SK-N-SH (cell line): Measurements from ENCODE around the gene OR7G1. TPM values are rescaled to one million over a fixed set of nuclear protein-coding genes. Genes with fewer than 3 reads are reported as not detected.

Source experiments
- CTCF ChIA-PET: fragments of 300-600, 350-600 bp; formaldehyde crosslinking; extraction: SDS; loops from one replicate; lab custom pipeline; 2021; lab: Yijun Ruan, JAX
- POLR2A ChIA-PET: fragments of 350-600 bp; sonication (Branson Sonifier 250); formaldehyde crosslinking; extraction: SDS; loops from one replicate; lab custom pipeline; 2020; ENCODE audit warnings: antibody characterized with exemption, inconsistent platforms; lab: Yijun Ruan, JAX
- DNase-seq: peaks from one replicate; pipeline ENCODE4 v3.0.0; 2012
- H2AFZ ChIP-seq: fragments of 200-600 bp; sonication (generic); 2 replicates; pipeline ENCODE4 v1.8.1; 2016; ENCODE audit warnings: antibody characterized with exemption, mild to moderate bottlenecking, low read depth
- H3F3A ChIP-seq: fragments of 200-600 bp; sonication (generic); replicated peaks from 2 replicates; pipeline ENCODE3; 2016; ENCODE audit warnings: antibody characterized with exemption, mild to moderate bottlenecking; ENCODE audit not compliant: insufficient read depth
- H3K27ac ChIP-seq, 2 experiments: fragments of 200-500 bp in 1 of 2; fragments of 200-600 bp in 1 of 2; sonication (Bioruptor generic) in 1 of 2; sonication (generic), shearing (Covaris generic) in 1 of 2; 2 replicates each; pipeline versions ENCODE4 v1.5.1 to v1.6.1; 2014 to 2016; ENCODE audit warnings: low read depth in 2 of 2, inconsistent platforms in 1 of 2, low read length in 1 of 2, mild to moderate bottlenecking in 1 of 2, mixed read lengths in 1 of 2
- H3K27me3 ChIP-seq: fragments of 200-600 bp; sonication (generic), shearing (Covaris generic); 2 replicates; pipeline ENCODE4 v1.6.1; 2016; ENCODE audit warnings: mixed run types; ENCODE audit not compliant: insufficient read depth
- H3K36me3 ChIP-seq, 2 experiments: fragments of 200-500 bp in 1 of 2; fragments of 200-600 bp in 1 of 2; sonication (Bioruptor generic) in 1 of 2; sonication (generic) in 1 of 2; replicated peaks in 1 of 2; 2 replicates each; pipeline versions ENCODE3 to v1.5.1; 2014 to 2016; ENCODE audit warnings: low read length in 1 of 2, mild to moderate bottlenecking in 1 of 2; ENCODE audit not compliant: insufficient read depth in 2 of 2, control insufficient read depth in 1 of 2
- H3K4me1 ChIP-seq, 2 experiments: fragments of 200-500 bp in 1 of 2; fragments of 200-600 bp in 1 of 2; sonication (Bioruptor generic) in 1 of 2; sonication (generic), shearing (Covaris generic) in 1 of 2; 2 replicates each; pipeline versions ENCODE4 v1.5.1 to v1.6.1; 2014 to 2016; ENCODE audit warnings: low read depth in 1 of 2, low read length in 1 of 2, mixed run types in 1 of 2; ENCODE audit not compliant: insufficient read depth in 2 of 2, control insufficient read depth in 1 of 2
- H3K4me2 ChIP-seq: fragments of 200-600 bp; sonication (generic), shearing (Covaris generic); 2 replicates; pipeline ENCODE4 v1.6.1; 2017; ENCODE audit warnings: mixed run types
- H3K4me3 ChIP-seq, 2 experiments: fragments of 200-500 bp in 1 of 2; fragments of 200-600 bp in 1 of 2; sonication (Bioruptor generic) in 1 of 2; sonication (generic), shearing (Covaris generic) in 1 of 2; 2 replicates each; pipeline versions ENCODE4 v1.5.1 to v1.8.1; 2014 to 2016; ENCODE audit warnings: low read depth in 2 of 2, inconsistent platforms in 1 of 2, low read length in 1 of 2, mild to moderate bottlenecking in 1 of 2, mixed read lengths in 1 of 2, moderate library complexity in 1 of 2
- H3K79me2 ChIP-seq: fragments of 200-600 bp; sonication (generic); 2 replicates; pipeline ENCODE4 v1.8.1; 2017; ENCODE audit warnings: mild to moderate bottlenecking; ENCODE audit not compliant: insufficient read depth
- H3K9ac ChIP-seq: fragments of 200-600 bp; sonication (generic); 2 replicates; pipeline ENCODE4 v1.6.1; 2017; ENCODE audit warnings: mixed run types
- H3K9me2 ChIP-seq: fragments of 200-600 bp; sonication (generic); 2 replicates; pipeline ENCODE4 v1.6.1; 2017; ENCODE audit warnings: mixed run types
- H3K9me3 ChIP-seq: fragments of 200-600 bp; sonication (generic); 2 replicates; pipeline ENCODE4 v1.6.1; 2017; ENCODE audit warnings: mixed run types, mild to moderate bottlenecking, moderate library complexity
- H4K20me1 ChIP-seq: fragments of 200-600 bp; sonication (generic); 2 replicates; pipeline ENCODE4 v1.6.1; 2017; ENCODE audit warnings: mild to moderate bottlenecking, mixed run types; ENCODE audit not compliant: insufficient read depth
- CHD2 ChIP-seq: fragments of 150-350 bp; IDR thresholded peaks from 2 replicates; pipeline ENCODE4 v1.6.1; 2018; ENCODE audit warnings: low read length; ENCODE audit not compliant: partially characterized antibody
- ELF1 ChIP-seq: IDR thresholded peaks from 2 replicates; pipeline ENCODE4 v1.4.0; 2012
- GATA2 ChIP-seq: sonication (generic); formaldehyde crosslinking; IDR thresholded peaks from 2 replicates; pipeline ENCODE4 v1.5.0; 2020; ENCODE audit warnings: mild to moderate bottlenecking, missing genetic modification reagents
- NFIC ChIP-seq: IDR thresholded peaks from 2 replicates; pipeline ENCODE4 v1.4.0; 2012; ENCODE audit warnings: borderline replicate concordance
- NRF1 ChIP-seq: IDR thresholded peaks from 2 replicates; pipeline ENCODE4 v1.6.1; 2012; ENCODE audit warnings: low read depth, mild to moderate bottlenecking, low read length
- POLR2AphosphoS5 ChIP-seq: IDR thresholded peaks from 2 replicates; pipeline ENCODE4 v1.6.1; 2012; ENCODE audit warnings: low read depth, low read length
- RAD21 ChIP-seq: IDR thresholded peaks from 2 replicates; pipeline ENCODE4 v1.6.1; 2012; ENCODE audit warnings: mild to moderate bottlenecking, low read length
- RFX5 ChIP-seq: IDR thresholded peaks from 2 replicates; pipeline ENCODE4 v1.6.1; 2012; ENCODE audit warnings: mild to moderate bottlenecking, improper control_type of control experiment, low read length
- SIN3A ChIP-seq: IDR thresholded peaks from 2 replicates; pipeline ENCODE4 v1.6.1; 2012; ENCODE audit warnings: low read depth, mild to moderate bottlenecking, low read length, moderate library complexity, borderline replicate concordance
- SMC3 ChIP-seq: IDR thresholded peaks from 2 replicates; pipeline ENCODE4 v1.6.1; 2012; ENCODE audit warnings: low read depth, low read length, improper control_type of control experiment
- TAF1 ChIP-seq: IDR thresholded peaks from 2 replicates; pipeline ENCODE4 v1.6.1; 2012; ENCODE audit warnings: low read depth, mild to moderate bottlenecking, low read length, moderate library complexity, borderline replicate concordance
- TCF12 ChIP-seq: IDR thresholded peaks from 2 replicates; pipeline ENCODE4 v1.4.0; 2012
- TEAD4 ChIP-seq: IDR thresholded peaks from 2 replicates; pipeline ENCODE4 v1.4.0; 2012; ENCODE audit warnings: mild to moderate bottlenecking, borderline replicate concordance; ENCODE audit not compliant: insufficient read depth
- YY1 ChIP-seq: IDR thresholded peaks from 2 replicates; pipeline ENCODE4 v1.4.0; 2012; ENCODE audit warnings: low read depth, mild to moderate bottlenecking
- WGBS: methylation state at CpG from one replicate; pipeline ENCODE4 v1.1.6; 2017; ENCODE audit warnings: low lambda C conversion rate; 5-methylcytosine and 5-hydroxymethylcytosine counted together
- polyA plus RNA-seq, 3 experiments: library from polyadenylated mRNA; depleted of rRNA; stranded (reverse); fragments of >200 nt; gene quantifications; 2 replicates each; pipeline ENCODE4 v1.2.3, GENCODE V29; 2012
- TF ChIP-seq, protein P1 (sequence below): fragments of 150-350 bp; IDR thresholded peaks from 2 replicates; pipeline ENCODE4 v1.6.1; 2017; ENCODE audit warnings: antibody characterized with exemption, low read length, low read depth, borderline replicate concordance
- TF ChIP-seq, protein P2 (sequence below): fragments of 150-350 bp; IDR thresholded peaks from 2 replicates; pipeline ENCODE4 v1.6.1; 2016; ENCODE audit warnings: mild to moderate bottlenecking, low read depth, low read length
- TF ChIP-seq, protein P3 (sequence below): IDR thresholded peaks from 2 replicates; pipeline ENCODE4 v1.4.0; 2012; ENCODE audit warnings: low read depth, borderline replicate concordance
- TF ChIP-seq, protein P4 (sequence below): IDR thresholded peaks from 2 replicates; pipeline ENCODE4 v1.4.0; 2012; ENCODE audit warnings: low read depth, borderline replicate concordance

OR7G1 gene
- polyA plus RNA-seq, 1 of the 3 experiments (the other 2 are of a cell fraction): not detected

DNA sequence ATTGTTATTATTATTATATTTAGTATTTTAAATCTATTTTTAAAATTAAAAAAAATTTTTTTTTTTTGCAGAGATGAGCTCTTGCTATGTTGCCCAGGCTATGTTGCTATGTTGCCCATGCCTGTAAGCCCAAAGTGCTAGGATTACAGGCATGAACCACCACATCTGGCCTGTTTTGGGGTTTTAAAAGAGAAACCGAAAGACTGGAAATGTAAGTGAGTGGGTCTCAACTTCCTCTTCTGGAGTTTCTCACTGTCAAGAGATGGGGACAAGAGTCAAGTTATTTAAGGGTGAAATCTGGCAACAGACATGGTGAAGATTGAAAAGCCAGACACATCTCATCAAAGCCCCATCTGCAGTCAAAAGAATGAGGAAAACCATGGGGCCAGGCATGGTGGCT is 15.4 kb upstream of the OR7G1 start (continued):
- TF ChIP-seq, protein P1, sequence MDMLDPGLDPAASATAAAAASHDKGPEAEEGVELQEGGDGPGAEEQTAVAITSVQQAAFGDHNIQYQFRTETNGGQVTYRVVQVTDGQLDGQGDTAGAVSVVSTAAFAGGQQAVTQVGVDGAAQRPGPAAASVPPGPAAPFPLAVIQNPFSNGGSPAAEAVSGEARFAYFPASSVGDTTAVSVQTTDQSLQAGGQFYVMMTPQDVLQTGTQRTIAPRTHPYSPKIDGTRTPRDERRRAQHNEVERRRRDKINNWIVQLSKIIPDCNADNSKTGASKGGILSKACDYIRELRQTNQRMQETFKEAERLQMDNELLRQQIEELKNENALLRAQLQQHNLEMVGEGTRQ: no peak
- no peak for TF ChIP-seq SIN3A
- TF ChIP-seq, protein P2, sequence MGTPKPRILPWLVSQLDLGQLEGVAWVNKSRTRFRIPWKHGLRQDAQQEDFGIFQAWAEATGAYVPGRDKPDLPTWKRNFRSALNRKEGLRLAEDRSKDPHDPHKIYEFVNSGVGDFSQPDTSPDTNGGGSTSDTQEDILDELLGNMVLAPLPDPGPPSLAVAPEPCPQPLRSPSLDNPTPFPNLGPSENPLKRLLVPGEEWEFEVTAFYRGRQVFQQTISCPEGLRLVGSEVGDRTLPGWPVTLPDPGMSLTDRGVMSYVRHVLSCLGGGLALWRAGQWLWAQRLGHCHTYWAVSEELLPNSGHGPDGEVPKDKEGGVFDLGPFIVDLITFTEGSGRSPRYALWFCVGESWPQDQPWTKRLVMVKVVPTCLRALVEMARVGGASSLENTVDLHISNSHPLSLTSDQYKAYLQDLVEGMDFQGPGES: no peak
- TF ChIP-seq YY1: no peak
- TF ChIP-seq RAD21: no peak
- no peak for TF ChIP-seq SMC3
- no peak for TF ChIP-seq TAF1
- no peak for TF ChIP-seq CHD2

DNA sequence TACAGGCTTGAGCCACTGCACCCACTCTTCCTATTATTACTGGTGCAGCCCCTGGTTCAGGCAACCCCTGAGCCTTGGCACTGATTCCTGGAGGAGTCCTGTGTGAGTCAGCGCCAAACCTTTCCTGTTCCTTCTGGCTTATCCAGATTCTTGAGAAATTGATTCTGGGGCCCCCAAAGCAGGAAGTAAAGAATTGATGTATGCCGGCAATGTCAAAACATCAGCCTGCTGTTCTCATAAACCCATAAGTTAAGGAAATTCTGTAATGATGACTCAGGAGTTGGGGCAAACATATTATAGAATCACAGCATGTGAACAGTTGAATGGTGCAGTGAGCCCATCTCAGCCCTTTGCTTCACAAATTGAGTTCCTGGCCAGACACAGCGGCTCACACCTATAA is 12.6 kb upstream of the OR7G1 start:
- 18% methylated on average over 3 of the region's 3 CpGs for WGBS
- Histone ChIP-seq H3K9ac (no peak overlapping the region), H3K79me2 (no peaks in the 10 kb centered on the region), H3K36me3 (no peaks in the 10 kb centered on the region), H3K9me3 (no peaks in the 10 kb centered on the region), H3K4me3 (no peak overlapping the region), H3K27me3 (peaks cover 33% of the 10 kb centered on the region; the same call in 1 of the 2 replicates), H3K4me2 (no peak overlapping the region), H3K9me2 (0 out of 2 replicates have a peak, but pooled peaks cover under 1% of the 10 kb centered on the region), H2AFZ (no peak overlapping the region), H4K20me1 (no peaks in the 10 kb centered on the region), H3K27ac (no peak overlapping the region), H3K4me1 (no peaks in the 10 kb centered on the region), H3F3A (no peaks in the 10 kb centered on the region)
- DNase-seq: no peak
- CTCF ChIA-PET: interaction anchor here (1.6 kb wide), 1 partner anchor 77 kb away, joined by 4 read pairs; no protein-coding TSS in a partner anchor
- TF ChIP-seq NFIC (0 out of 2 replicates have a peak, but pooled peaks have one; percentile 16), POLR2AphosphoS5 (no peak)
- POLR2A ChIA-PET: no interaction called here

DNA sequence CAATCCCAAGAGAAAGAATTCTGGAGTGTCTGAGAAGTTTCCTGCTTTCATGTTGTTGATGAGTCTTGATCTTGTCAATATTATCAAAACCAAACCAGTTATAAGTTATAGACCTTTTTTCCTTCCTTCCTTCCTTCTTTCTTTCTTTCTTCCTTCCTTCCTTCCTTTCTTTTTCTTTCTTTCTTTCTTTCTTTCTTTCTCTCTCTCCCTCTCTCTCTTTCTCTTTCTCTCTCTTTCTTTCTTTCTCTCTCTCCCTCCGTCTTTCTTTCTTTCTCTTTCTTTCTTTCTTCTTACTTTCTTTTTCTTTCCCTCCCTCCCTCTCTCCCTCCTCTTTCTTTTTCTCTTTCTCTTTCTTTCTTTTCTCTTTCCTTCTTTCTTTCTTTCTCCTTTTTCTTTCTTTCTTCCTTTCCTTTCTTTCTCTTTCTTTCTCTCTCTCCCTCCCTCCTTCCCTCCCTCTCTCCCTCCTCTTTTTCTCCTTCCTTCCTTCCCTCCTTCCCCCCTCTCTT is 11.4 kb upstream of the OR7G1 start, which contains the start of gene OR7G3:
TSS of gene OR7G3 (minus strand) at position 51 of the 506 bp plus-strand sequence. CDS start at position 51, 0 bp downstream.
- Histone ChIP-seq H2AFZ (no peak within 1 kb of the TSS), H3K4me3 (no peak within 1 kb of the TSS), H4K20me1 (no peaks in the 10 kb centered on the region), H3K27me3 (peaks cover 22% of the 10 kb centered on the region; the same call in 1 of the 2 replicates), H3K4me1 (no peaks in the 10 kb centered on the region), H3K4me2 (no peak within 1 kb of the TSS), H3K36me3 (no peaks in the 10 kb centered on the region), H3F3A (no peaks in the 10 kb centered on the region), H3K27ac (no peak within 1 kb of the TSS), H3K9ac (no peak within 1 kb of the TSS), H3K9me2 (0 out of 2 replicates have a peak, but pooled peaks cover 3% of the 10 kb centered on the region), H3K79me2 (no peaks in the 10 kb centered on the region), H3K9me3 (no peaks in the 10 kb centered on the region)
- TF ChIP-seq SIN3A (no peak), SMC3 (no peak), NRF1 (no peak), RFX5 (no peak), GATA2 (no peak), TCF12 (no peak), ELF1 (no peak), TEAD4 (no peak), NFIC (no peak)
- TF ChIP-seq, protein P3, sequence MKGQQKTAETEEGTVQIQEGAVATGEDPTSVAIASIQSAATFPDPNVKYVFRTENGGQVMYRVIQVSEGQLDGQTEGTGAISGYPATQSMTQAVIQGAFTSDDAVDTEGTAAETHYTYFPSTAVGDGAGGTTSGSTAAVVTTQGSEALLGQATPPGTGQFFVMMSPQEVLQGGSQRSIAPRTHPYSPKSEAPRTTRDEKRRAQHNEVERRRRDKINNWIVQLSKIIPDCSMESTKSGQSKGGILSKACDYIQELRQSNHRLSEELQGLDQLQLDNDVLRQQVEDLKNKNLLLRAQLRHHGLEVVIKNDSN: no peak
- TF ChIP-seq, protein P4, sequence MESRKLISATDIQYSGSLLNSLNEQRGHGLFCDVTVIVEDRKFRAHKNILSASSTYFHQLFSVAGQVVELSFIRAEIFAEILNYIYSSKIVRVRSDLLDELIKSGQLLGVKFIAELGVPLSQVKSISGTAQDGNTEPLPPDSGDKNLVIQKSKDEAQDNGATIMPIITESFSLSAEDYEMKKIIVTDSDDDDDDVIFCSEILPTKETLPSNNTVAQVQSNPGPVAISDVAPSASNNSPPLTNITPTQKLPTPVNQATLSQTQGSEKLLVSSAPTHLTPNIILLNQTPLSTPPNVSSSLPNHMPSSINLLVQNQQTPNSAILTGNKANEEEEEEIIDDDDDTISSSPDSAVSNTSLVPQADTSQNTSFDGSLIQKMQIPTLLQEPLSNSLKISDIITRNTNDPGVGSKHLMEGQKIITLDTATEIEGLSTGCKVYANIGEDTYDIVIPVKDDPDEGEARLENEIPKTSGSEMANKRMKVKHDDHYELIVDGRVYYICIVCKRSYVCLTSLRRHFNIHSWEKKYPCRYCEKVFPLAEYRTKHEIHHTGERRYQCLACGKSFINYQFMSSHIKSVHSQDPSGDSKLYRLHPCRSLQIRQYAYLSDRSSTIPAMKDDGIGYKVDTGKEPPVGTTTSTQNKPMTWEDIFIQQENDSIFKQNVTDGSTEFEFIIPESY: no peak
- TF ChIP-seq, protein P1: no peak
- DNase-seq: no peak
- WGBS: 5% methylated on average over 1 of the region's 1 CpG
- POLR2A ChIA-PET: no interaction called here
- CTCF ChIA-PET: no interaction called here
